GM21529 (cell line): Measurements from ENCODE around the gene PTPRR.

Source experiments
- ATAC-seq: cut with Tn5 transposase; IDR thresholded peaks from one replicate; pipeline ENCODE4 v1.9.1; 2021; ENCODE audit not compliant: unreplicated experiment

Gene PTPRR

DNA sequence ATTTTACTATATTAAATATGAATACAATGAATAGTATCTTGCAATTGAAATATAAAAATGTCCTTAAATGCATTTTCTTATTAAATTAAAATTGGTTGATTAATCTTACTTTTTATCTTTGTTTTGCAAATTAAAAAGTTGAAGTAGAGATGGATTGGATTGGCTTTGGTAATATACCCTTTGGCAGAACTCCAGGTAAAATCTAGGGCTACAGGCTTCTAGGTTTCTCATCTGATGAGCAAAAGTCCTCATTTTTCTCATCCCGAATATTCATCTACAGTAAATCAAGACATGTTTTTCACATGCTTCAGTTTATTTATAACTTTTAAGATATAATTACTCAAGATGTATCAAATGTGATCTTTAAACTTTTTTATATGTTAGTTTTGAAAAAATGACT, 2.2 kb downstream of the PTPRR start:
- no peak for ATAC-seq

DNA sequence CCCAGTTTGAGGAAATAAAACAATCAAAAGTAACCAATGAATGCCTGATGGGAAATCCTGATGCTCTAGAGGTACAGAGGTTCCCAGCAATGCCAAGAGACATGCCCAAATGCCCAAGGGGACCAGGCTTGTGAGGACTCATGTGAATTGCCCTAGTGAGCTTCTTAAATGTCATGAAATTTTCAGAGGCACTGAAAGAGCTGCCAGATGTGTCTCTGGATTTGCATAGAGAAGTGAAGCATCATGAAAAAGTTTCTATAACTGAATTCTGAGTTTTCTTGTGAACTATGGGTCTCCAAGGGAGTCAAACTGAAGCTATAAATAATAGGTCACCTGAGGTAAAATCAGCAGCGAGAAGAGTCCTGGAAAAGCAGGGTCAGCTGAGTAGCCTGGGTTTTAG, 9.9 kb downstream of the PTPRR start:
- no peak for ATAC-seq

DNA sequence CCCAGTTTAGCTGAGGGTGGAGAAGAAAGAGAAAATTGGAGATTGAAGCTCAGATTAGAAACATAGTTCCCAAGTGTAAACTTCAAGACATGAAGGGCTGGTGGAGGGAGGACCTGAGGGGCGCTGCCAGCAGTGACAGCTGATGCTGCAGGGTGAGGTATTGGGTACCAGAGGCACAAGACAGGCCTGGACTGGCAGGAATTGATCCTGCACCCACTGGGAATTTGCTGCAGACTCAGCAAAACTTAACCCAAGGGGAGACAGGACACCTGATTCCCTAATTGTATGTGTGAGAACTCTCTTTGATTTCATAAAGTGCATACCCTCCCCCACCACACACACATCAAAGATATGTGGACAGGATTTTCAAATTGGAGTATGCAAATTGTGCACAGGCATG, 11.6 kb downstream of the PTPRR start:
- ATAC-seq: no peak

DNA sequence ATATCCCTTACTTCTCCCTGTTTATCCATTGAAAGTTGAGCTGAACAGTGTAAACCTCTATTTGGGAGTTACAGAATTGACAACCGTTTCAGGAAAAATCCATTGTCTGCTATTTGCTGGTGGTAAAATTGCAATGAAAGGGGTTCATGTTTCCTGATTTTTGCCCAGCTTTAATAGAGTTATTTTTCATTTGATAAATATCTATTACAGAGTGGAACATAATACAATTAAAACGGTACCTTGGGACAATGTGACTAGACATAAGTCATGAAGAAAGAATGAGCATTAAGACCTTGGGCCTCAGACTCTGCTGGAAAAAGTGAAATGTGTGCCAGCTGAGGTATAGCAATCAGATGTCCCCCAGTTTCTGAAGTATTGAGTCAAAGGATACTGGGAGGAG, 13.1 kb downstream of the PTPRR start:
- no peak for ATAC-seq

DNA sequence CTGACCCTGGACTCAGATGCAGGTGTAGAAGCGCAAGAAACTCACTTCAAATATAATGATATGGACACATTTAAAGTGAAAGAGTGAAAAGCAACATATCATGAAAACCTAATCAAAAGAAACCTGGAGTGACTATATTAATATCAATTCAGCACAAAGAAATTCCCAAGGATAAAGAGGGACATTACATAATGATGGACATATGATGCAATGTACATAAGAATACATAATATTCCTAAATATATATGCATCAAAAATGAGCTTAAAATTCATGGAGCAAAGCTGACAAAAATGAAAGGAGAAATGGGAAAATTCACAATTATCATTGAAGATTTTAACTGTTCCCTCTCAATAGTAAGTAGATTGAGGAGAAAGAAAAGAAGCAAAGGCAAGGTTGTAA, 24.6 kb downstream of the PTPRR start:
- no peak for ATAC-seq

DNA sequence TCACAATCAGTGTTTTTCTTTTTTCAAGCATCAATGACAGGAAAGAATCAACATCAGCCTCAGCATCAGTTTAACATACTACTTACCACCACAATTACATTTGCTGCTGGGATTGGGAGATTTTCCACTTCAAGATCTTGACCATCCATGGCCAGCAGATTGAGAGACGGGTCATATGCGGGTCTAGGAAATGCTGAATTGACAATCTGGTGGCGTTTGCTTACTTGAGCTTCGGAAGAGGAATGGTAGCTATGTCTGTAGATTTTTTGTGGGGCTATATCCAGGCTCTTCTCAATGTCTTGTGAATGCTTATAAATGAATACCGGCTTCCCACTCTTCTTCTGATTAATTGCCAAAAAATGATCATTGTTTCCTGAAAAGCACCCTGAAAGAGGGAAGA, 27.9 kb downstream of the PTPRR start:
- no peak for ATAC-seq

DNA sequence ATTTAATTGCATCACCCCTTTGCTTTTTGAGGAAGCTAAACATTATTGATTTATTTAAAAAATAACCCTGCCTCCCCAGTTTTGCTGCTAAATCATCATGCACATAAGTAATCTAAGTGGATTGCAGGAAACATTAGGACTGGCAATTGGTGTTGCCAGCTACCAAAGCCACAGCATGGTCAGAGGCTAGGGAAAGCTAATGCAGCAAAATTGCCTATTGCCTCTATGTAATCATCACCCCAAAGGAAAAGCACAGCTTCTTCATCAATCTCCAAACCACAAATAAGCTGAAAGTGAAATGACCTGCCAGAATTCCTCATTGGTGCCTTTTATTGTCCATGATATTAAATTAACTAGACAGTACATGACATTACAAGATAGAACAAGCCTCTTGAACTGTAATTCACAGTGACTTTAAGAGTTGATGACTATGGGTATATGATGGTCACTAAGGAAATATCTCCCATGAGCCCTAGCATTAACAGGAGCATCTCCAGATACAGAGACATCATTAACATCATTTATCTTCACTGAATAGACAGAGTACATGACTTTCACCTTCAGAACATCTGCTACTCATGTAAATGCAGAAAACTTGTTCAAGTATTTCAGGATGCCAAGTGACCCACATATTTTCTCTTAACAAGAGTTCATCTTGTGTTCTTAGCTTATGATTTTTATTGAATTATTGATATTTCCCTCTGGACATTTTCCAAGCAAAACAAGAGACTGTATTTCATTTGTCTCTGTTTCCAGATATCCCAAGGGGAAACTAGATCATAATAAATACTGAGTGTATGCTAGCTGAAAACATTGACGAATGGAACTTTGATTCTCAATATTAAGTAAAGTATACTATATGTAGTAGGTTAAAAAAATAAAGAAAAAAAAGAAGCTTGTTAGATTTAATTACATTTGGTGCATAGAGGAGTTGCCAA, 29.4 kb downstream of the PTPRR start:
- ATAC-seq: no peak

DNA sequence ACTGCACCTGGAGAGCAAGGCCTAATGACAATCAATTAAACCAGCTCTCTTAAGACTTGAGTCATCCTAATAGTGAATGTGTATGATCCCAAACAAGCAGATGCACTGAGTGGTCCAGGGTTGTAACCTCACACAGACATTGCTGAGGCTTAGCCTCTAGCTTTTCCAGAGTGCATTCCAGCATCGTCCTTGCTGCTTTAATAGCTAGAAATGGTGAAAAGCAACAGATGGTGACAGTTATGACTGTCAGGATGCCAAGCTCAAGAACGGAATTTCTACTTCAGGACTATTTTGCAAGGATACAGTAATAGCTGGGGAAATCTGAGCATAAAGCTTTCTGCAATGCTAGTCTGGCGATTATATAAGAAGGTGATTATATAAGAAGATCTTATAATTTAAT, 34.6 kb downstream of the PTPRR start:
- no peak for ATAC-seq

DNA sequence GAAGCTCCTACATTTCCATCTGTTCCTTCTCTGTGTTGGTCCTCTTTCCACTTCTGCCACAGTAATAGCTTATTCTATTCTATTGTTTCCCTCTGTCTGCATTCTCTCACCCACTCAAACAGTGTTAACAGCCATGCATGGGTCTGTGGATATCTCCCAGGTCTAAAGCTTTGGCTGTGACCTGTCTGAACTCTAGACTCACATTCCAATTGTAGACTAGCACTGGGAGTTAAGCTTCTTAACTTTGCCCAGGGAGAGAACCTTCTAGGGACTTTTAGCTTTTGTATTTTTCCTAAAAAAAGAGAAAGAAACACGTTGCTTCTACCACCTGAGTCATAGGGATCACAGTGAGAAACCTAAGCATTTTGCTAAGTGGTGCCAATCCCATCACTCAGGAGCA, 36.7 kb downstream of the PTPRR start:
- no peak for ATAC-seq

DNA sequence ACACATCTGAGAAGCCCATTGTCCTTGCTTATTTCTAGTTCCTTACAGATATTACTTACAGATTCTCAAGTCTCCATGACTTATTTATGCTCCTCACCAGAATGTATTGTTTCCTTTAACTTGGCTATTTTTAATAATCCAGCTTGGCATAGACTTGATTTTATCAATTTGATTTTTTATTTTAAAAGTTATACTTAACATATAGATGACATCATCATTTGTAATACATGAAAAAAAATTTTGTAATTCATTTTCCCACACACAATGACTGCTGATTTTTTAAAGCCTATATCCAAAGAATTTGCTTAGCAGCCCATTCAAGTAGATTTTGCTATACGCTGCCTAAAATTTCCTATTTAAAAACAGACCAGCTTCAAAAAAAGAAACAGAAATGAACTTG, 39.8 kb downstream of the PTPRR start:
- ATAC-seq: no peak

DNA sequence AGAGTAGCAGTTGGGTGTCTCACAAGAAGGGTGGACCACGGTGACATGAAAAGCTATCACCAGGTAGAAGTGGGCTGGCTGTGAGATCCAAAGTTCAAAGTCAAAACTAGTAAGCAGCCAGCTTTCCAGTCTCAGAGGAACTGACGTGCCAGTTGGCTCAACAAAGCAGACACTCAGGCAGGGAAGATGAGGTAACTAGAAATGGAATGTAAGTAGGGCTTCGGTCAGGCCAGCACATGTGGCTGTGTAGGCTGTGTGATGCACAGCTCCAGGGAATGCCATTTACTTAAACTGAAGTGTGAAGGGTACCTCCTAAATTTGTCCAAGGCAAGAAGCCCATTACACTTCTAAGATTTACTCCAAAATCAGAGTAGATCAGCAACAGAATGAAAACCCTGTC, 43.6 kb downstream of the PTPRR start:
- no peak for ATAC-seq

DNA sequence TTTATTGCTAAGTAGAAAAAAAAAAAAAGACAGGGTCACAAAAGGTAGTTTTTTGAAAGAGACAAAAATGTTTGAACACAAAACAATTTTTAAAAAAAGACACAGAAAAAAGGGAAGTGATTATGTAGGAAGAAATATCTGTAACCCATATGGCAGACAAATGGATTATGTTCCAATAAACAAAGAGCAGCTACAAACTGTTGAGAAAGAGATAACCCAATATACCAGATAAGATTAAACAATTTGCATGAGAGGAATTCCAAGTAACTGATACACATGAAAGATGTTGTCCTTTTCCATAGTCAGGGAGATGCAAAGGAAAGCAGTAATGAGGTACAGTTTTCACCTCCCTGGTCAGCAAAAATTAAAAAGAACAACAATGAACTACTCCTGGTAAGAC, 44.9 kb downstream of the PTPRR start:
- no peak for ATAC-seq

DNA sequence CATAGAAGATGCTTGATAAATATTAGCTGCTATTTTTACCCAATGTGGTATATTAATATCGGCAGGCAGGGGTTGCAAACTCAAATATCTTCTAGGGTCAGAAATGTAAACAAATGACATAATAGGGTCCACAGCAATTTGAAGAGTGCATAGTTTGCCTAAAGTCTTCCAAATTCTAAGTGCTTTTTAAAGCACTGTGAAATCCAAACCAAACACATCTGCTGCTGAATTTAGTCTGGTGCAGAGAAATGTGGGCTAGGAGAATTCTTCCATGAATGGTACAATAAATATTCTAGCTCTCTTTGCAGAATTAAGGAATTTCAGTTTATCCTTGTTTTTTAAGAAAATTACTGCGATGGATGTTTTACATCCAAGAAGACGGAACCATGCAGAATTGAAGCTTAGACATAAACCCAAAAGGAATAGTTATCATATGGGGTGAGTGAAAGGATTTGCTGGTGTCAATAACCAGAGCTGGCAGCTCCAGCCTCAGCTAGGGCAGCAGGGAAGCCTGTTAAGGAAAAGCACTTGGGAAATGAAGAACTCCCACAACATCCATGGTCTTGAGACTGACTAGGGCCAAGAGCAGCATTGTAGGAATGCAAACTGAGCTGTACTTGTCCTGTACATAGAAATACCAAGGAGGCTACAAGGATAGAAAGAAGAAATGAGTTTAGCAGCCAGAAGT, 65.5 kb downstream of the PTPRR start:
- no peak for ATAC-seq

DNA sequence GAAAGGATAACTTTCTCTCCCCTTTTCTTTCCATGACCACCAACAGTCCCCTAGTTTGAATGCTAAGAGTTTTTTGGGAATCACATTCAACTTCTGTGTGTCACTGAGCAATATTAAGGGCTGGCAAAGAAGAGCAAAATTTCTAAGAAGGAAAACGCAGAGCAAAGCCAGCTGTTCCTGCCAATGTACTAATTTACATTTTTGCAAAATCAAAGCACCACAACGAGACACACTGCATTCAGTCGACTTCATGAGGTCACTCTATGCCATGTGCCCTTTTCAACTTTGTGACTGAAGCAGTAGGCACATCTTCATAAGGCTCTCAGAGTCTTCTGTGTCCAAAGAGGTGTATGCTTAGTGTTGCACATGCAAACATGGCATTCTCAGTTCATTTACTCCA, 66.4 kb downstream of the PTPRR start:
- ATAC-seq: no peak

DNA sequence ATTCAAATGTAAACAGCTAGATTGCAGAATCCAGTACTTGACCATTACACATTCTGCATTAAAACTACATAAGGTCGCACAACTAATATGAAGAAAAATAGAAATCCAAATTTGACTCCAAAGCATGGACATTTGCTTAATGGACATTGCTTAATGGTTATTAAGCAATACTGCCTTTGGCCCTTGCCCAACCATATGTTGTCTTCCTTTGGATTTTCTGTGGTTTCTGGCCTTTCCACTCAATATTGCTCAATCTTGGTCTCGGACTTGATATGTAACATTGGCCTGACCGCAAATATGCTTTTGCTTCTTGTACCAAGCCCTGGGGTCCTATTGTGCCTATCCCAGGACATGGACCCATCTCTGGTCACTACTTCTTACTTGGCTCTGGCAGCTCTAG, 67.2 kb downstream of the PTPRR start:
- ATAC-seq: no peak

DNA sequence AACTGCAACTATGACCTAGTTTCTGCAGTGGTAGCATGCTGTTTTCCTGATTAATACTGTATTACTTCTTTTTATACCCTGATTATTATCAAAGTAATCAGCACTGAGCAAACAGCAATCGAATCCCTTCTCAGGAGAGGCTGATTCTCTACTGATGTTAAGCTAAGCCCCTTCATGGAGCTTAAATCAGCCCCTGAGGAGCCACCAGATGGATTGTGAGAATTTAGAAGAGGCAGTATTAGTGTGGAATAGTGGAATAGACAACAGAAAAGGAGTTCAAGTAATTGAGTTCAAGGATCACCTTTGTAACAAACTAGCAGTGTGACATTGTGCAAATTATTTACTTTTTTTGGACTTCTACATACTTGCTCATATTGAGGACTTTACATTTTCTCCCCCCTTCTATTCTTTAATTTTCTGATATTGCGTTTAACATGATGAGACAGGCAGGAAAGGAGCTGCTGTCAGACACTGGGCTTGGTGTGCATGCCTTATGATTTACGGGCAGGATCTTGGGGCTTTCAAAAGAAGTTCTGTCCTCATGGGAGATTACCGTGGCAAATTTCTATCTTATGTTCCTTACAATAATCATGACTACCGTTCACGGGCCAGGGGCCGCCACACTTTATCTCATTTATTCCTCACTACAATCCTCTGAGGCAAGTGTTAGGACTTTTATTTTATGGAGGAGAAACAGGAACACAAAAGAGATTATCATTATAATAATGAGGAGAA, 68.0 kb downstream of the PTPRR start:
- ATAC-seq: no peak

DNA sequence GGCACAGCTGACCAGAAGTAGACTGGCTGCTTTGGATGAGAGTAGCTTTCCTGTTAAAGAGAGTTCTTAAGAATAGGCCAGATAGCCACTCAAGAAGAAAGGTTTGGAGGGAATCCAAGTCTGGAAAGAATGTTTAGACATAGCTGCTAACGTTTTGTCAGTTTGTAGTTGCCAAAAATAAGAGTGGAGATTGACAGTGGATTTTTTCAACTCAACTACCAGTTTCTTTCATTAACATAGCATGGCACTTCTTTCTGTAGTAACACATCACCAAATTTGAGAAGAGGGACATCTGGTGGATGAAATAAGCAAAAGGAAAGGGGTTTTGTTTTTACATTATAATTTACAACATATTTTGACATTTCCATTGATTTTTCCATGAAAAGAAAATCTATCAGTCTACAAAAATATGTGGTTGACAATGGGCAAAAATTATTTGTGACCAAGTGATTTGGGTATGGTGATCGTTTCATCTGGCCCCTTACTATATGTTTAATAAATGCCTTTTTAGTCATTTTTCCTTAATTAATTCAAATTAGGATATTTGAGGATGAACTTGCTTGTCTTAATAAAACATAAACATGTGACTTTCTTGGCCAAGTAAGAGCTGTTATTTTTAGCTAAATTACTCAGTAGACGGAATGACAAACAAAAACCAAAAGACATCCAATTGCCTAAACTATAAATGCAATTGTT, 71.1 kb downstream of the PTPRR start:
- no peak for ATAC-seq

DNA sequence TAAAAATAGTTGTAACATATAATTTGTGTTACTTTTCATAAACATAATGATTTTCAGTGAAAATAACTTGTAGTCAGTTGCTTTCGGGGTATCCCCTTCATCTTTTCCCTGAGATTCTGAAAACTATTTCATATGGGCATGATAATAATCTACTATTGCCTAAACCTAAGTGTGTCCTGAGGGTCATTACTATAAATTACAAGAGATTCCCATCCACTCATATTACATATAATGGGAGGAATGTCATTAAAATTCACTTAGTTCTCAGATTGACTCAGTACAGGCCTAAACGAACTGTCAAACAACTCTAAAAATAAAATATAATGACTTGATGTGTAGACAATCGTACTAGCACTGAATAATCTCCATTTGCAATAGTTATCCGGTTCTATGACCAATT, 72.7 kb downstream of the PTPRR start:
- ATAC-seq: no peak

DNA sequence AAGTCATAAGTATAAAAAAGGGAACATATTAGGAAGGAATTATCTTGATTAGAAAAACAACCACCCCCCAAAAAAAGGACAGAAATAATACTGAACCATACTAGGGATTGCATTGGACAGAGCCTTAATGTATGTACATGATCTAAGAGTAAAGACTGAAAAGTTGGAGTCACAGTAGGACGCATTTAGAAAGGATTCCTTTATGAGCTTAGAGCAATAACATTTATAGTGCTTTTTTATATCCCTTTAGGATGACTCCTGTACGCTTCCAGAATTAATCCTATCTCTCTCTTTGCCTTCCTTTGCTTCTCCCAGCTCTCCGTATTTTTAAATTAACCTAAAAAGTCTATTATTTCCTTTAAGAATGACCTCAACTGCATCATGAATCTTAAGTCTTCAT, 75.3 kb downstream of the PTPRR start:
- ATAC-seq: no peak

DNA sequence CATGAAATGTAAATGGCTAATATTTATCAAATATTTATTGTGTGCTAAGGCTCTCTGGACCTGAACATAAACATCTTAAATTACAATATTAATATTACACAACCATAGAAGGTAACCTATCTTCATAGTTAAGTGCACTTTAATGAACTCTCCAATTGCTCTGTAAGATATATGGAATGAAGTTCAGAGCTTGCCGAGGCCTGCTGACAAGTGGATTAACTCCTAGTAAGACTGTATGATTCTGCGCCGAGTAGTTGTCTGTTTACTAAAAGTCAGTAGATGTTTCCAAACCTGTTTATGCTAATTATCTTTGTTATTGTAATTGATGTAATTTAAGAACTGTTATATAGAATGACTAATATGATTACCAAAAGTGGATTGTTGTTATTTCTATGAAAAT, 77.2 kb downstream of the PTPRR start:
- no peak for ATAC-seq

DNA sequence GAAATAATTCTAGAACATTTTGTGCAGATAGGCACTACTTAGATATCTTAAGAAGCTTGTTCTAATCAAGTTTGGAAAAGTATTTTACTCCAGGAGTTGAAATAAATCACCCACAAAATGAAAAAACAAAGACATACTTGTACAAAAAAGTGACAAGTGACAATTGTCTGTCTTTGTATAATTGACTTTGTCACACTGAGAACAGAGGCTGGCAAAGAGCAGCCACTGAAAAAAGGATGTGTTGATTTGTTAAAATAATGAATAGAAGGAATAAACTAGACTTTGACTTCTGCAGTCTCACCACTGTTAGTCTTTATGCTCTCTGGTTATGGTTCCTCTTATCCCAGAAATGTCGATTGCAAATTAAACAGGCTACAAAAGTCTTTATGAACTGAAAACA, 77.6 kb downstream of the PTPRR start:
- ATAC-seq: no peak
